ENCODE results near the gene MAL.
"Not testable (repeated sequence)": the region's sequence is repeated elsewhere in the genome, so short reads cannot be mapped to it uniquely, and the experiment has no call there.

The MAL gene

GRCh38 chr2:95029898-95030341 is 4.4 kb downstream of the MAL start:
- peaks cover 85% of the 10 kb centered on the region for H3K27me3 ChIP-seq (ENCODE audit: control insufficient read depth, insufficient read depth, low read length)
- peaks cover 3% of the 10 kb centered on the region for H3K4me1 ChIP-seq (ENCODE audit: control insufficient read depth, insufficient read depth, low read length)
- H3K9me3 ChIP-seq (replicated peaks; ENCODE audit: low read length): no peaks in the 10 kb centered on the region
- no peaks in the 10 kb centered on the region for H3K36me3 ChIP-seq (ENCODE audit: insufficient read depth, low read length)
- H3K9ac ChIP-seq (ENCODE audit: low read depth, low read length): no peak overlapping the region
- H3K4me3 ChIP-seq (ENCODE audit: low read length): no peak overlapping the region
- no peak overlapping the region for H3K4me2 ChIP-seq (ENCODE audit: low read length)

- Histone ChIP-seq H3K4me3 (ENCODE audit: low read length) (no peak overlapping the region), H3K4me1 (ENCODE audit: control insufficient read depth, insufficient read depth, low read length) (peaks cover 3% of the 10 kb centered on the region), H3K27me3 (ENCODE audit: control insufficient read depth, insufficient read depth, low read length) (peaks cover 85% of the 10 kb centered on the region), H3K4me2 (ENCODE audit: low read length) (no peak overlapping the region), H3K9me3 (replicated peaks; ENCODE audit: low read length) (no peaks in the 10 kb centered on the region), H3K9ac (ENCODE audit: low read depth, low read length) (no peak overlapping the region), H3K36me3 (ENCODE audit: insufficient read depth, low read length) (no peaks in the 10 kb centered on the region)
Observed at GRCh38 chr2:95030496-95030895, 5.0 kb downstream of the MAL start.

GRCh38 chr2:95031076-95031725 is 5.7 kb downstream of the MAL start:
- H3K4me3 ChIP-seq (ENCODE audit: low read length): no peak overlapping the region
- H3K4me1 ChIP-seq (ENCODE audit: control insufficient read depth, insufficient read depth, low read length): peaks cover 3% of the 10 kb centered on the region
- H3K36me3 ChIP-seq (ENCODE audit: insufficient read depth, low read length): no peaks in the 10 kb centered on the region
- no peak overlapping the region for H3K9ac ChIP-seq (ENCODE audit: low read depth, low read length)
- H3K9me3 ChIP-seq (replicated peaks; ENCODE audit: low read length): no peaks in the 10 kb centered on the region
- H3K27me3 ChIP-seq (ENCODE audit: control insufficient read depth, insufficient read depth, low read length): peaks cover 78% of the 10 kb centered on the region
- H3K4me2 ChIP-seq (ENCODE audit: low read length): no peak overlapping the region

GRCh38 chr2:95031726-95032116 is 6.2 kb downstream of the MAL start:
- Histone ChIP-seq H3K4me2 (ENCODE audit: low read length) (no peak overlapping the region), H3K9me3 (replicated peaks; ENCODE audit: low read length) (no peaks in the 10 kb centered on the region), H3K27me3 (ENCODE audit: control insufficient read depth, insufficient read depth, low read length) (peaks cover 74% of the 10 kb centered on the region), H3K9ac (ENCODE audit: low read depth, low read length) (no peak overlapping the region), H3K36me3 (ENCODE audit: insufficient read depth, low read length) (no peaks in the 10 kb centered on the region), H3K4me3 (ENCODE audit: low read length) (no peak overlapping the region), H3K4me1 (ENCODE audit: control insufficient read depth, insufficient read depth, low read length) (peaks cover 3% of the 10 kb centered on the region)

- Histone ChIP-seq H3K4me2 (ENCODE audit: low read length) (no peak overlapping the region), H3K9me3 (replicated peaks; ENCODE audit: low read length) (no peaks in the 10 kb centered on the region), H3K4me3 (ENCODE audit: low read length) (no peak overlapping the region), H3K9ac (ENCODE audit: low read depth, low read length) (no peak overlapping the region), H3K36me3 (ENCODE audit: insufficient read depth, low read length) (no peaks in the 10 kb centered on the region), H3K27me3 (ENCODE audit: control insufficient read depth, insufficient read depth, low read length) (peaks cover 68% of the 10 kb centered on the region), H3K4me1 (ENCODE audit: control insufficient read depth, insufficient read depth, low read length) (peaks cover 3% of the 10 kb centered on the region)
Observed at GRCh38 chr2:95032341-95032740, 6.8 kb downstream of the MAL start.

GRCh38 chr2:95032868-95033603 is 7.5 kb downstream of the MAL start:
- no peak overlapping the region for H3K4me2 ChIP-seq (ENCODE audit: low read length)
- H3K4me3 ChIP-seq (ENCODE audit: low read length): no peak overlapping the region
- H3K4me1 ChIP-seq (ENCODE audit: control insufficient read depth, insufficient read depth, low read length): peaks cover 3% of the 10 kb centered on the region
- H3K36me3 ChIP-seq (ENCODE audit: insufficient read depth, low read length): no peaks in the 10 kb centered on the region
- no peaks in the 10 kb centered on the region for H3K9me3 ChIP-seq (replicated peaks; ENCODE audit: low read length)
- peaks cover 67% of the 10 kb centered on the region for H3K27me3 ChIP-seq (ENCODE audit: control insufficient read depth, insufficient read depth, low read length)
- H3K9ac ChIP-seq (ENCODE audit: low read depth, low read length): no peak overlapping the region

GRCh38 chr2:95034221-95034620 is 8.7 kb downstream of the MAL start:
- no peak overlapping the region for H3K9ac ChIP-seq (ENCODE audit: low read depth, low read length)
- H3K4me1 ChIP-seq (ENCODE audit: control insufficient read depth, insufficient read depth, low read length): peaks cover 3% of the 10 kb centered on the region

GRCh38 chr2:95034818-95035217 is 9.3 kb downstream of the MAL start:
- peaks cover 51% of the 10 kb centered on the region for H3K27me3 ChIP-seq (ENCODE audit: control insufficient read depth, insufficient read depth, low read length)
- H3K4me3 ChIP-seq (ENCODE audit: low read length): no peak overlapping the region
- no peak overlapping the region for H3K4me2 ChIP-seq (ENCODE audit: low read length)
- H3K9ac ChIP-seq (ENCODE audit: low read depth, low read length): no peak overlapping the region
- no peaks in the 10 kb centered on the region for H3K9me3 ChIP-seq (replicated peaks; ENCODE audit: low read length)
- H3K36me3 ChIP-seq (ENCODE audit: insufficient read depth, low read length): no peaks in the 10 kb centered on the region
- peaks cover 3% of the 10 kb centered on the region for H3K4me1 ChIP-seq (ENCODE audit: control insufficient read depth, insufficient read depth, low read length)

More at GRCh38 chr2:95034221-95034620, 8.7 kb downstream of the MAL start:
- H3K36me3 ChIP-seq (ENCODE audit: insufficient read depth, low read length): no peaks in the 10 kb centered on the region
- no peaks in the 10 kb centered on the region for H3K9me3 ChIP-seq (replicated peaks; ENCODE audit: low read length)
- H3K27me3 ChIP-seq (ENCODE audit: control insufficient read depth, insufficient read depth, low read length): peaks cover 57% of the 10 kb centered on the region
- H3K4me2 ChIP-seq (ENCODE audit: low read length): no peak overlapping the region
- H3K4me3 ChIP-seq (ENCODE audit: low read length): no peak overlapping the region

- H3K9me3 ChIP-seq (replicated peaks; ENCODE audit: low read length): no peaks in the 10 kb centered on the region
- no peak overlapping the region for H3K4me3 ChIP-seq (ENCODE audit: low read length)
- peaks cover 3% of the 10 kb centered on the region for H3K4me1 ChIP-seq (ENCODE audit: control insufficient read depth, insufficient read depth, low read length)
Observed at GRCh38 chr2:95036596-95037383, 11.3 kb downstream of the MAL start.

GRCh38 chr2:95037384-95037839 is 11.9 kb downstream of the MAL start:
- H3K36me3 ChIP-seq (ENCODE audit: insufficient read depth, low read length): no peaks in the 10 kb centered on the region
- no peak overlapping the region for H3K9ac ChIP-seq (ENCODE audit: low read depth, low read length)
- H3K4me2 ChIP-seq (ENCODE audit: low read length): no peak overlapping the region
- no peak overlapping the region for H3K4me3 ChIP-seq (ENCODE audit: low read length)
- peaks cover 3% of the 10 kb centered on the region for H3K4me1 ChIP-seq (ENCODE audit: control insufficient read depth, insufficient read depth, low read length)
- peaks cover 44% of the 10 kb centered on the region for H3K27me3 ChIP-seq (ENCODE audit: control insufficient read depth, insufficient read depth, low read length)
- H3K9me3 ChIP-seq (replicated peaks; ENCODE audit: low read length): no peaks in the 10 kb centered on the region

More at GRCh38 chr2:95036596-95037383, 11.3 kb downstream of the MAL start:
- no peak overlapping the region for H3K9ac ChIP-seq (ENCODE audit: low read depth, low read length)
- peaks cover 45% of the 10 kb centered on the region for H3K27me3 ChIP-seq (ENCODE audit: control insufficient read depth, insufficient read depth, low read length)
- no peaks in the 10 kb centered on the region for H3K36me3 ChIP-seq (ENCODE audit: insufficient read depth, low read length)
- H3K4me2 ChIP-seq (ENCODE audit: low read length): no peak overlapping the region

- not testable (repeated sequence) for H3K9me3 ChIP-seq (replicated peaks; ENCODE audit: low read length); H3K36me3 ChIP-seq (ENCODE audit: insufficient read depth, low read length); H3K4me1 ChIP-seq (ENCODE audit: control insufficient read depth, insufficient read depth, low read length); H3K4me3 ChIP-seq (ENCODE audit: low read length); H3K4me2 ChIP-seq (ENCODE audit: low read length); H3K9ac ChIP-seq (ENCODE audit: low read depth, low read length)
- H3K27me3 ChIP-seq (ENCODE audit: control insufficient read depth, insufficient read depth, low read length): peaks cover 39% of the 10 kb centered on the region
Observed at GRCh38 chr2:95037841-95038585, 12.5 kb downstream of the MAL start.
